Loucy (cell line): ENCODE results near the gene POC1A.

Experiments used
- H2AFZ ChIP-seq: fragments of 200-600 bp; sonication (generic); 2 replicates; pipeline ENCODE4 v1.6.0; 2016; ENCODE audit warnings: antibody characterized with exemption, mild to moderate bottlenecking, low read length, moderate library complexity
- H3F3A ChIP-seq: fragments of 200-600 bp; 2 replicates; pipeline ENCODE4 v1.6.0; 2016; ENCODE audit warnings: antibody characterized with exemption, low read depth, mild to moderate bottlenecking
- H3K27me3 ChIP-seq: fragments of 200-600 bp; sonication (generic); 2 replicates; pipeline ENCODE4 v1.6.1; 2014; ENCODE audit warnings: low read length, mild to moderate bottlenecking; ENCODE audit not compliant: insufficient read depth, poor library complexity, severe bottlenecking
- H3K36me3 ChIP-seq: fragments of 200-600 bp; sonication (generic); 2 replicates; pipeline ENCODE4 v1.6.1; 2016; ENCODE audit warnings: low read length; ENCODE audit not compliant: insufficient read depth
- H3K4me1 ChIP-seq: fragments of 200-600 bp; sonication (generic); 2 replicates; pipeline ENCODE4 v1.5.1; 2014; ENCODE audit warnings: low read length, mild to moderate bottlenecking; ENCODE audit not compliant: insufficient read depth, poor library complexity, severe bottlenecking
- H3K4me2 ChIP-seq: fragments of 200-600 bp; sonication (generic); 2 replicates; pipeline ENCODE4 v1.6.0; 2014; ENCODE audit warnings: antibody characterized with exemption, low read length, low read depth, mild to moderate bottlenecking; ENCODE audit not compliant: poor library complexity, severe bottlenecking
- H3K4me3 ChIP-seq: fragments of 200-600 bp; sonication (generic); 2 replicates; pipeline ENCODE4 v1.5.1; 2014; ENCODE audit warnings: low read length, mild to moderate bottlenecking, mixed read lengths; ENCODE audit not compliant: poor library complexity, severe bottlenecking
- H3K79me2 ChIP-seq: fragments of 200-600 bp; sonication (generic); 2 replicates; pipeline ENCODE4 v1.6.1; 2014; ENCODE audit warnings: low read length; ENCODE audit not compliant: insufficient read depth
- H3K9ac ChIP-seq: fragments of 200-600 bp; sonication (generic); 2 replicates; pipeline ENCODE4 v1.6.0; 2014; ENCODE audit warnings: mild to moderate bottlenecking, low read depth, low read length, moderate library complexity; ENCODE audit not compliant: poor library complexity, severe bottlenecking
- H3K9me2 ChIP-seq: fragments of 200-600 bp; sonication (generic); replicated peaks from 2 replicates; pipeline ENCODE4 v1.6.1; 2016; ENCODE audit warnings: low read depth, low read length, mixed read lengths
- H3K9me3 ChIP-seq: fragments of 200-600 bp; sonication (generic); 2 replicates; pipeline ENCODE4 v1.6.1; 2014; ENCODE audit warnings: mild to moderate bottlenecking, antibody characterized with exemption, low read length, low read depth; ENCODE audit not compliant: insufficient read depth
- H4K20me1 ChIP-seq: fragments of 200-600 bp; sonication (generic); 2 replicates; pipeline ENCODE4 v1.6.0; 2014; ENCODE audit warnings: antibody characterized with exemption, low read length, mild to moderate bottlenecking; ENCODE audit not compliant: insufficient read depth, poor library complexity, severe bottlenecking
- CTCF ChIP-seq: fragments of 200-600 bp; sonication (generic); conservative IDR thresholded peaks from 2 replicates; pipeline ENCODE4 v1.5.1; 2014; ENCODE audit warnings: mild to moderate bottlenecking, antibody characterized with exemption, low read length
- EZH2phosphoT487 ChIP-seq: fragments of 200-600 bp; IDR thresholded peaks from 2 replicates; pipeline ENCODE4 v1.6.1; 2018; ENCODE audit warnings: antibody characterized with exemption, mild to moderate bottlenecking, moderate library complexity, borderline replicate concordance

Gene POC1A

GRCh38 chr3:52076896-52077780 is 77.1 kb downstream of the POC1A start:
- TF ChIP-seq EZH2phosphoT487 = no peak
- no peak for TF ChIP-seq CTCF
- H4K20me1 ChIP-seq = no peaks in the 10 kb centered on the region
- peaks cover 34% of the 10 kb centered on the region; the same call in 1 of the 2 replicates for H3K36me3 ChIP-seq
- H3F3A ChIP-seq = no peaks in the 10 kb centered on the region
- H3K4me3 ChIP-seq = no peak overlapping the region
- no peak overlapping the region for H3K4me2 ChIP-seq
- H3K9me2 ChIP-seq = no peaks in the 10 kb centered on the region
- H3K79me2 ChIP-seq = no peaks in the 10 kb centered on the region
- H2AFZ ChIP-seq = no peak overlapping the region
- no peak overlapping the region for H3K9ac ChIP-seq
- H3K9me3 ChIP-seq = no peaks in the 10 kb centered on the region
- no peaks in the 10 kb centered on the region for H3K27me3 ChIP-seq
- no peaks in the 10 kb centered on the region for H3K4me1 ChIP-seq

GRCh38 chr3:52073490-52073889 is 80.7 kb downstream of the POC1A start:
- Histone ChIP-seq H4K20me1 (no peaks in the 10 kb centered on the region), H2AFZ (no peak overlapping the region), H3F3A (no peaks in the 10 kb centered on the region), H3K79me2 (no peaks in the 10 kb centered on the region), H3K9ac (no peak overlapping the region), H3K4me1 (no peaks in the 10 kb centered on the region), H3K9me2 (no peaks in the 10 kb centered on the region), H3K36me3 (peaks cover 24% of the 10 kb centered on the region; the same call in 1 of the 2 replicates), H3K4me3 (no peak overlapping the region), H3K9me3 (no peaks in the 10 kb centered on the region), H3K27me3 (no peaks in the 10 kb centered on the region), H3K4me2 (no peak overlapping the region)
- TF ChIP-seq CTCF = no peak
- TF ChIP-seq EZH2phosphoT487 = no peak

GRCh38 chr3:52072471-52072870 is 81.8 kb downstream of the POC1A start:
- Histone ChIP-seq H3K9me2 (no peaks in the 10 kb centered on the region), H3K4me2 (no peak overlapping the region), H3K9ac (no peak overlapping the region), H3K9me3 (no peaks in the 10 kb centered on the region), H4K20me1 (no peaks in the 10 kb centered on the region), H3K36me3 (peaks cover 24% of the 10 kb centered on the region; the same call in 1 of the 2 replicates), H3F3A (no peaks in the 10 kb centered on the region), H3K79me2 (no peaks in the 10 kb centered on the region), H3K4me3 (no peak overlapping the region), H3K27me3 (no peaks in the 10 kb centered on the region), H3K4me1 (no peaks in the 10 kb centered on the region), H2AFZ (no peak overlapping the region)
- no peak for TF ChIP-seq CTCF
- no peak for TF ChIP-seq EZH2phosphoT487
